NOMO-1 (cell line): Measurements from ENCODE around the gene SKI.

Experiments used
- DNase-seq, 2 experiments: peaks; one replicate each; lab custom pipeline; 2025; ENCODE audit not compliant: unreplicated experiment in 2 of 2; lab: John Stamatoyannopoulos, UW

The SKI gene

GRCh38 chr1:2304282-2304681 lies 76.2 kb downstream of the SKI start:
- DNase-seq, result no peak

GRCh38 chr1:2304921-2305681 lies 77.0 kb downstream of the SKI start:
- no peak for DNase-seq

- DNase-seq, result no peak
Observed at GRCh38 chr1:2306151-2306978, 78.2 kb downstream of the SKI start.

GRCh38 chr1:2307064-2307605 lies 79.0 kb downstream of the SKI start:
- no peak for DNase-seq

GRCh38 chr1:2307972-2308371 lies 79.9 kb downstream of the SKI start:
- no peak for DNase-seq

GRCh38 chr1:2308844-2309243 lies 80.7 kb downstream of the SKI start:
- no peak for DNase-seq

- no peak for DNase-seq
Observed at GRCh38 chr1:2310332-2311183, 82.4 kb downstream of the SKI start.

GRCh38 chr1:2311184-2312032 lies 83.3 kb downstream of the SKI start:
- DNase-seq, result no peak

- DNase-seq, result no peak
Observed at GRCh38 chr1:2312160-2312514, 84.0 kb downstream of the SKI start.

GRCh38 chr1:2312515-2313301 lies 84.6 kb downstream of the SKI start:
- no peak for DNase-seq

GRCh38 chr1:2313651-2314261 lies 85.6 kb downstream of the SKI start:
- no peak for DNase-seq

GRCh38 chr1:2314273-2314802 lies 86.2 kb downstream of the SKI start:
- no peak for DNase-seq

GRCh38 chr1:2314803-2315673 lies 86.9 kb downstream of the SKI start:
- peak in 1 of 2 experiments; percentile 21 for DNase-seq

- DNase-seq, result no peak
Observed at GRCh38 chr1:2315674-2316450, 87.7 kb downstream of the SKI start.

- DNase-seq, result no peak
Observed at GRCh38 chr1:2316451-2316961, 88.4 kb downstream of the SKI start.

GRCh38 chr1:2317230-2318065 lies 89.3 kb downstream of the SKI start:
- DNase-seq, result no peak
